ENCODE measurements around the gene POU6F2.
"Not testable (repeated sequence)": the region's sequence is repeated elsewhere in the genome, so short reads cannot be mapped to it uniquely, and the experiment has no call there.

POU6F2 gene, protein sequence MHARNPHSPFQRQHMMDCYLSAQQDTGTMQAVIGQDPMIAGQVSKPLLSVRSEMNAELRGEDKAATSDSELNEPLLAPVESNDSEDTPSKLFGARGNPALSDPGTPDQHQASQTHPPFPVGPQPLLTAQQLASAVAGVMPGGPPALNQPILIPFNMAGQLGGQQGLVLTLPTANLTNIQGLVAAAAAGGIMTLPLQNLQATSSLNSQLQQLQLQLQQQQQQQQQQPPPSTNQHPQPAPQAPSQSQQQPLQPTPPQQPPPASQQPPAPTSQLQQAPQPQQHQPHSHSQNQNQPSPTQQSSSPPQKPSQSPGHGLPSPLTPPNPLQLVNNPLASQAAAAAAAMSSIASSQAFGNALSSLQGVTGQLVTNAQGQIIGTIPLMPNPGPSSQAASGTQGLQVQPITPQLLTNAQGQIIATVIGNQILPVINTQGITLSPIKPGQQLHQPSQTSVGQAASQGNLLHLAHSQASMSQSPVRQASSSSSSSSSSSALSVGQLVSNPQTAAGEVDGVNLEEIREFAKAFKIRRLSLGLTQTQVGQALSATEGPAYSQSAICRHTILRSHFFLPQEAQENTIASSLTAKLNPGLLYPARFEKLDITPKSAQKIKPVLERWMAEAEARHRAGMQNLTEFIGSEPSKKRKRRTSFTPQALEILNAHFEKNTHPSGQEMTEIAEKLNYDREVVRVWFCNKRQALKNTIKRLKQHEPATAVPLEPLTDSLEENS

DNA sequence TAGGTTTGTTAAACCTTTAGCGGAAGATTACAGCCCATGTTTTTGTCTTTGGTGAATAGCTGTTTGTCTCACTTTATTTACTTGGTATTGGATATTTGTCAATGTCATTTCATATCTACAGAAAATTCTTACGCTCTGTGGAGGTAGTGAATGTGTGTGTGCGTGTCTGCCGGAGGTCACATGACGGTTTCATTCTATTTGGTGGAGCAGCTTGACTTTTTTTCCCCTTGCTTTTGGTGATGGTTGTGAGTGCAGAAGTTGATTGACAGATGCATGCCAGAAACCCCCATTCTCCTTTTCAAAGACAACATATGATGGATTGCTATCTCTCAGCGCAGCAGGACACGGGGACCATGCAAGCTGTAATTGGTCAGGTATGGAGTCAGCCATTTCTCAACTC lies at the start of gene POU6F2:
Gene POU6F2 (plus strand): TSS at position 225 of the 400 bp plus-strand sequence. CDS start 45 bp downstream, at position 270.
- DNase-seq: no peak

DNA sequence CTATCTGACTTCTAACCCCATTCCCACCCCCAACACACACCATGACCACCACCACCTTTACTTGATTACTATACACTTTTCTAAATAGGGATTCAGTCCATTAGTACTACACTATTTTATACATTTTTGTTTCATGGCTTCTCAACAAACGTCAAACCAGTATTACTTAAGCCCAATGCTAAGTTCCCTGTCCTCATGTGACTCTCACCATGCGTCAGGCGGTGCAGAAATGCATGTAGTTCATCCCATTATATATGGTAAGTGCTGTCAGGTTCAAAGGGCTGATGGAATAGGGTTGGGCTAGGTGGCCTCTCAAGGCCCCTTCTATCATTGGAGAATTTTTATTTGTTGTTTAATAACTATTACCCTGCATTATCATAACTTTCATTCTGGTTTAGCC lies 49.2 kb upstream of the POU6F2 start:
- DNase-seq: no peak

DNA sequence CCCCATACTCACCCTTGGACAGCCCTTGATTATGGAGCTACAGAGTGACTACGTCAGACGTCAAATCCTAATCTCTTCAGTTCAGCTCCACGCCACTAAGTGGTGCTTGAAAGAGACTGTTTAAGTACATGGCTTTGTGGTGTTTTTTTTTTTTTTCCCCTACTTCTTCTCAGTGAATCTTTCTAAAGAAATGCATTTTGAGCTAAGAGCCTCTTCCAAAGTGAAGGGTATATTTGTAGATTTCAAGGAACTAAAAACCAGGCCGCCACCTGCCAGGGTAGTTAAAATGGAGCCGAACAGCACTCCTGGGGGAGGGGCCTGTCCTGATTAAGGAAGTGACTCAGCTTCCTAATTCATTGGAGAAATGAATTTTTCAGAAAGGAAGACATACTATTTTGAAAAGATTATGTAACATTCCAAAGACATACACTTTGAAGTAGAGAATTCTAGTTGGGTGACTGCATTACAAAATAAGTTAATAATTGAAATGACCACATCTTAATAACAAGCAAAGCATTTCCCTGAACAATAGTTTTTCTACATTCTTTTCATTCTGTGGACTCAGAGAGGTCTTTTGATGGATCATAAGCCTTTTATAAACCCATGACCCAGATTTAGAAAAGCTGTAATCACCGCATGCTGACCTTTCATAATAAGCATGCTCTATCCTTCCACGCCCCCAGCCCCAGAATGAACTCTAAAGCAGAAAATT lies 48.1 kb upstream of the POU6F2 start:
- no peak for DNase-seq

DNA sequence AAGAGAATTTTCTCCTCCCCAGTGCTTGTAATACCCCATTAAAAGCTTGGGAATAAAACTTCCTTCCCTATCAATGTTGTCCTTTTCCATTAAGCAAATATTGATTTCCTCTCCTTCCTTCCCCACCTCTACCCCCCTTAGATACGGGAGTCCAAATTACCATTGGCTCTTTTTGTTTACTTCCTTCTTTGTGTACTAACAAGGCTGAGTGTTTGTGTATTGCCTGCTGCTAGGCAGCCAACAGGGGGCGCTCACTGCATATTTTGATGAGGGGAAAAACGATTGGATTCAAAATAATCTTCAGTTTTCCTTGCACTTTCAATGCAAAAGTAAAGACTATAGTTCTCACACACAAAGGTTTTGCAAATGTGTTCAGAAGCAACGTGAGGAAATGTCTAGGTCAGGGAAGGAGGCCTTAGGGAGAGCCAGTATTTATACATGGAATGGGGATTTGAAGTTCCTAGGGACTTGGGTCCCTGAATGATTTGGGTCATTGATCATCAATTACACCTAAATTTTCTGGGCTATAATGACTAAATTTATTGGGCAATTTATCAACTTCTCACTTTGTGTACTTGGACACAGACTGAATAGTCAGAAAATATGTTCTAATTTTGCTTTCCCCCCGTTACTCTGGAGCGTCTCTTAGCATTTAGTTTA lies 45.1 kb upstream of the POU6F2 start:
- DNase-seq: peak; percentile 48

DNA sequence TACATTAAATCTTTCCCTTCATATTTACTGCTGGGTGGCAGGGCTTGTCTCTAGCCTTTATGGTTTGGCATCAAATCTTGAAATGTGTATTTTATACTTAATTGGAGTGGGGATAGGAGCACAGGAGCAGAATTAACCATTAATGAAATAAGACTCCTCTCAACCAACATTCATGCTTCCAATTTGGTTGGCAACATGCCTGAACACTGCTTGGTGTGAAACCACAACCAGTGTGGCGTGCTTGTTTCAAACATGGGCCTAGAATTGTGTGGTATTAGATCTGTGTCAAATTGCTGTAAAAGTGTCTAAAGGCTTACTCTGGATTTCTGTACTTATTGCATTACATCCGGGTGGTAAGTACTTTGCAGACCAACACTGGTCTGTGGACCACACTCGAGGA lies 43.7 kb upstream of the POU6F2 start:
- DNase-seq: no peak

DNA sequence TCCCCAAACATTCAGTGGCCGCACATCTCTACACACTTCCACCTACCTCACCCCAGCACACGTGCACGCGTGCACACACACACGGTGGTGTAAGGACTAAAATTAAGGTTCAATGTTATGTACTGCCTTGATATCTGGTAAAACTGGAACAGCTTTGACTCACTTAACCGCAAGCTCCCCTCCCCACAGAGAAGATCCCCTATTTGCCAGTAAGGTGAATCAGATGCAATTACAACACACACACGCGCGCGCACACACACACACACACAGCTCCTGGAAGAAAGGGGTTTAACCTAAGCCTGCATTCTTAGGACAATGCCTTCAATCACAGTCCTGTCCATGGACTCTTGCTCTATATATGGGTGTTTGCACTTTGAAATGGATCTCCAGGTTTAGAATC lies 43.2 kb upstream of the POU6F2 start:
- no peak for DNase-seq

DNA sequence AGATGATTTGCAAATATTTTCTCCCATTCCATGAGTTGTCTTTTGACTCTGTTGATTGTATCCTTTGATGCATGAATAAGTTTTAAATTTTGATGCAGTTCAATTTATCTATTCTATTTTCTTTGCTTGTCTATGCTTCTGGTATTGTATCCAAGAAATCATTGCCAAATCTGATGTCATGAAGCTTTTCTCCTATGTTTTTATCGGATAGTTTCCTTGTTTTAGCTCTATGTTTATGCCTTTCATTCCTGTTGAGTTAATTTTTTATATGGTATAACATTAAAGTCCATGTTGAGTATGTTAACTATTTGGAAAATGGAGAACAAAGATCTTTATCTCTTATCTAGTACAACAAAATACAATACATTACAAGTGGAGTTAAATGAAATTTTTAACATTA lies 41.1 kb upstream of the POU6F2 start:
- no peak for DNase-seq

DNA sequence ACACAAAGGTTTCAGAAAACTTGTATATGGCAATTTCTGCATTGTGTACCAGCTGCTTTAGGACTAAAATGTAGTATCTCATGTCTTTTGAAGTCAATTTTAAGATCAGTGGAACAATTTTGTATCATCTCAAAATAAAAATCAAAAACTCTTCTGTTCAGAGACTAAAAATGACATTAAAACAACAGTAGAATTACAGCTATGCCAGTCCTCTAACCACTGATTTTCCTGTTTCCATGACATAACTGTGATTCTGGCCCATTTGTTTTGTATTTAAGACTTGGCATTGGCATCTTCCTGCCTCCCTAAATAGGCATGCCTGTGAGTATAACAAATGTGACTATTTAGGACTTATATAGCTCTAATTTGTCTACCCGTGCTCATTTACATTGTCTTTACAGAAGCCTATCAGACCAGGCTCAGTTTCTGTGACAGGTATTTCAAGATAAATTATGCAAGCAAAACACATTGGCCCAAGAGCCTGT lies 39.7 kb upstream of the POU6F2 start:
- DNase-seq: no peak

DNA sequence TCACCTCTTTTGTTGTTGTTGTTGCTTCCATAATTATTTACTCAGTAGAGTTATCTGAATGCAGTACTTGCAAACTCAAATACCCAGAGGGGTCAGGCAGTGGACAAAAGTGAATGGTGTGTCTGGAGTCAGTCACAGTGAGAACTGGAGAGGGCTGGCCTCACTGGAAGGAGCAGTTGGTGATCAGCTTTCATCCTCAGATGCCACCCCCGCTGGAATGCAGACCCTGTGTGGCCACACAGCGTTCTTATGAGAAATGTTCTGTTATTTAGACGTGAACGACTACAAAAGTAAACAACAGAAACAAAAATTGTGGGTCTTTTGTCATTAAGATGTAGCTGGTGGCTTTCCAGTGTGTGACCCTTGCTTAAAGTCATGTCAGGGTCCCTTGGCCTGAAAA lies 39.1 kb upstream of the POU6F2 start:
- DNase-seq: no peak

DNA sequence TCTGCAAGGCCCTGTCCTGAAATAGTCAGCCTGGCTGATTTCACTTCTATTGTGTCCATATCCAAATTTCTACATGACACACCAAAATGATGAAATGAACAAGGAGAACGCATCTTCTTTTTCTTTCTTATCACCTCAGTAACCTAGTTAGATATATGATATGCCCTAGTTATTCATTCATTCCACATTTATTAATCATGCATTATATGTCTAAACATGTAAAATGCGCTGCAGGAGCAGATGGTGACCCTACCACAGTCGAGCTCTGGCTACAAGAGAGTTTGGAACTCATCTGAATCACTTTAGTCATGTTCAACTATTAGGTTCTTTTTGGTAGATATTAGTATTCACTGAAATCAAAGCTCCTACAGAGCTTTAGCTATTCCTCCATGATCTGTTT lies 36.9 kb upstream of the POU6F2 start:
- no peak for DNase-seq

DNA sequence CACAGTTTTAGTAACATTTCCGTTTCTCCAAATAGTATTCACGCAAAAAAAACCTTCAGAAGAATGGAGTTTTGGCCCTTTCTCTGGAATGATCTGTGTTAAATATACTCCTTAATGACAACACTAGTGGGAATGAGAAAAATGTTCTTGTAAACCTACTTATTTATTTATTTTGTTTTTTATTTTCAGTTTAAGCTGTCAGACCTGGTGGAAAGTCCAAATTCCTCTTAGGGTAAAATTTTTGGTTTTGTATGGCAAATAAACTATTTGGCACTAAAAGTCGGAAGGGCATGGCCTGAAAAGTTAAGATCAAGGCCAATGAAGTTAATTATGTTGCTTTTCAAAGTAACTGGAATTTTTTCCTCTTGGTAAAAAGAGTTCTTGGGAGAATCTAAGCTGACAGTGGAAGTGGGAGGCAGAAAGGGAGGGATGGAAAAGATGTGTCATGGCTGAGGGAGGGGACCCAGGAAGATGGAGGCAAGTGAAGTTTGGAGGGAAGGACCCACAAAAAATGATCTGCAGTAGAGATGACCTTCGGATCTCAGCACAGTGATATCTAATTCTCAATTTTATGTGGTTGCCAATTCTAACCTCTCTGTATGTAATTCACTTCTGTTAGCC lies 35.2 kb upstream of the POU6F2 start:
- no peak for DNase-seq

DNA sequence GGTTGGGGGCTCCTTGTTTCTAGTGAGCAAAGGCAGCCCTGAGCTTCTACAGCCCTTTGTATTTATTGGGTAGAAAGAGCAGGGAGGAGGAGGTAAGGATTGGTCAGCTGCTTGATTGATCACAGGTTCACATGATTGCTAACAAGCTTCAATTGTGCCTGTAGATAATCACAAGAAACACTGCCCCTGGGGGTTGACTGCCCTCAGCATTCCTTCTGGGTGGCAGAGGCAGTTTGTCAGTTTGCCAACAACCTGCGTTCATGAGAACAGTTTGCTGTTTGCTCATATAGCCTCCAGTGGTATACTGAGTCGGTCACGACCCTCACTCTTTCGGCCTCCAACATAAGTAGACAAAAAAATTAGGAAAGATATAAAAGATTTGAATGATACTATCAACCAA lies 30.2 kb upstream of the POU6F2 start:
- DNase-seq: not testable (repeated sequence)

DNA sequence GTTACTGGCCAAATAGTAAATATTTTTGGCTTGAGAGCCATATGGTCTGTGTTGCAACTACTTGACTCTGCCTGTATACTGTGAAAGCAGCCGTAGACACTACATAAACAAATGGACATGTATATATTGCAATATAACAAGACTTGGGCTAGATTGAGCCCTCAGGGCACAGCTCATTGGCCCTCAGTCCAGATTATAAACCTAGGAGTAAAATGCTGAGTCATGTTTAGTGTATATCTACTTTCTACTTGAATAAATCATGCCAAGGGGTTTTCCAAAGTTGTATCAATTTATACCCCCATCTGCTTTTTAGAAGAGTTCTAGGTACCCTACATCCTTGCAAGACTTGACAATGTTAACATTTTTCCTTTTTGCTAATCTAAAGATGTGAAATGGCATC lies 27.4 kb upstream of the POU6F2 start:
- DNase-seq: no peak

DNA sequence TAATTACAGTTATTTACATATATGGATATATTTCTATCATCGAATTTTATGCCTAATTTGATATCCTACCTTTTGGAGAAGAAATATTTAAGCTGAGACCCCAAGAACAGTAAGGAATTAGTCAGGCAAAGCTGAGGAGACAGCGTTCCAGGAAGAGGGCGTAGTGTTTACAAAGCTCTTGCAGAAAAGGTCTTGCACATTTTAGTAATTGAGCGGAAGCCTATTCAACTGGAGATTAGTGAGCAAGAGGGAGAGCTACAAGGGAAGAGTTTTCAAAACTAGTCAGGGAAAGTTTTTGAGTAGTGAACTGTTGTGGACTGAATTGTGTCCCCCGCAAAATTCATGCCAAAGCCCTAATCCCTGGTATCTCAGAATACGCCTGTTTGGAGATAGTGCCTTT lies 26.5 kb upstream of the POU6F2 start:
- DNase-seq: no peak

DNA sequence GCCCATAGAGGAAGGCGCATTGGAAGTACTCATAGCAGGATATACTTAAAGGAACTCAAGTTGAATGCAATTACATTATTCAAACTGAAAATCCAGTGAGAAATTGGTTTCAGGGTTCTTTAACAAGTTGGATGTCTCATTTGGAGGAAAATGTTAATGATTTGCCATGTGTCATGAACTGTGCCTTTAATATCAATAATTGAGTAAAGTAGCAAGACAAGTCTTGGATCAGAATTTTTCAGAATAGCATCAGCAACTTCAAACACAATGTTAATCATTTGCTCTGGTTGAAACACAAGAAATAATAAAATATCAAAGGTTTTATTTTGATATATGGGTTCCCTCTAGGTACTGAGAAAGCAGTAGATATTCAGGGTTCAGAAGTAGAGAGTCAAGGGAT lies 24.5 kb upstream of the POU6F2 start:
- DNase-seq: no peak

DNA sequence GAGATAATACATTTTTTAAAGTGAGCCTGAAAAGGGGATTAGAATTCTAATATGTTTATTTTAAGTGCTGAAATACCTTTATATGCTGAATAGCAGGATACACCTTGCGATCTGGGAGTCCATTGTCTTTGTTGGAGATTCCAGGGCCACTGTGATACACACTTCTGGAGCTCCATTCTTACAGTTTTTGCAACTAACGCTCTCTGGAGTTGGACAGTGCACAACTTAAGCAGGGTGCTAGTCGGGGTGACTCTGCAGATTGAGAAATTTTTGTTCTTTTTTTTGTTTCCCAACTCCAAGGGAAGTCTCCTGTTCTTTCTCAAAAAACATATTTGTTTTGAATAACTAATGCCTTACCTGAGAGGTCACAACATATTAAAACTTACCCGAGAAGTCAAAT lies 23.7 kb upstream of the POU6F2 start:
- DNase-seq: no peak

DNA sequence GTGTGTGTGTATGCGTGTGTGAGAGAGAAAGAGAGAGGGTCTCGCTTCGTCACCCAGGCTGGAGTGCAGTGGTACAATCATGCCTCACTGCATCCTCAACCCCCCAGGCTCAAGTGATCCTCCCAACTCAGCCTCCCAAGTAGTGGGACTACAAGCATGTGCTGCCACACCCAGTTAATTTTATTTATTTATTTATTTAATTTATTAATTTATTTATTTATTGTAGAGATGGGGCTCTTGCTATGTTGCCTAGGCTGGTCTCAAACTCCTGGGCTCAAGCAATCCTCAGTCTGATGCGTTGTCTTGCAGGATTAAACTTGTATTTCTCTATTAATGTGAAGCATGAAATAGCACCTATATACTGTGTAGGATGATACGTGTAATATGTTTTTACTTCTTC lies 21.8 kb upstream of the POU6F2 start:
- DNase-seq: no peak

DNA sequence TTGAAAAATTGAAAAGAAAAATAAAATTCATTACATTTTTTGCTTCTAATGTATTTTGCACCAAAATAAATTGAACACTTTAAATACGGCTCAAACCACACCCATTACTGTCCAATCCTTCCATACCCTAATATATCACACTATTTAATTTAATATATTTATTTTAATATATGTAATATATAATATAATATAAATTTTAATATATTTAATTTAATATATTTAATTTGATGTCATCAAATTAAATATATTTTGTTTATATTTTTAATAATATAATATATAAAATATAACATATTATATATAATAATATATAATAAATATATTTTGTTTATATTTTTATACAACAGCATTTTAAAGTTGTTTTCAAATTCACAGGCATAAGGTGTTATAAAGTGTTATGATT lies 15.7 kb upstream of the POU6F2 start:
- no peak for DNase-seq

DNA sequence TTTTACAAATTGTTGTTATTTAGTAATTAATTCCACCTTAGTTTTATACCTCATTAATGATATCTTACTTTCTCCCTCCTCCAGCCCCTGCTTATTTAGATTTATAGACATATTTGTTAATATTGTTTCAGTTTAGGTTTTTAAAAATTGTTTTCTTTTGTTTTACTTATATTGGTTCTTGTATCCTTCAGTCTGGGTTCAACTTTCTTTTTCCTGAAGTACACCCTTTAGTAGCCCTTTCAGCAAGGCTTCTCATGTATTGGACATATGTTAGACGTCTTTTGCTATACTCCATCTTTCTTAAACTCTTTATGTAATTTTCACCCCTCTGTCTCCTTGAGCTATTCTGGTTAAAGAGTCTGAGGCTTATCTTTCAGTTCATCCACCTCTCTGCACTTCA lies 12.8 kb upstream of the POU6F2 start:
- DNase-seq: no peak

DNA sequence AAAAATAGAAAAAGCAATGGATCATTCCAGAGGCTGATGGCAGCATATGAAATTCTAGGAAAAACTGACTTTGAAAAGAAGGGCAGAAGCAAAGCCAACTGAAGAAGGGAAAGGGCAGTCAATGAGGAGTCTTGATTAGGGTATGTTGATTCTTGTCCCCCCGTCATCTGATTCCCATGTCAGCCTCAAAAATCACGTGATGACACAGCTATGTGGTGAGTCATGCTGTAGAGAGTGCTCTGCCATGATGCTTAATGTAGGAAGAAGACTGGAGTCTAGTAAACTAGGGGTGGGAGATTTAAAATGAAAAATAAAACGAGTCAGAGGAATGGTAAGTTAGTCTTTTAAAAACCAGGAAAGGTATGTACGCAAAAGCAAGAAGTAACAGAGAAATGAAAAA lies 3.9 kb upstream of the POU6F2 start:
- DNase-seq: no peak

DNA sequence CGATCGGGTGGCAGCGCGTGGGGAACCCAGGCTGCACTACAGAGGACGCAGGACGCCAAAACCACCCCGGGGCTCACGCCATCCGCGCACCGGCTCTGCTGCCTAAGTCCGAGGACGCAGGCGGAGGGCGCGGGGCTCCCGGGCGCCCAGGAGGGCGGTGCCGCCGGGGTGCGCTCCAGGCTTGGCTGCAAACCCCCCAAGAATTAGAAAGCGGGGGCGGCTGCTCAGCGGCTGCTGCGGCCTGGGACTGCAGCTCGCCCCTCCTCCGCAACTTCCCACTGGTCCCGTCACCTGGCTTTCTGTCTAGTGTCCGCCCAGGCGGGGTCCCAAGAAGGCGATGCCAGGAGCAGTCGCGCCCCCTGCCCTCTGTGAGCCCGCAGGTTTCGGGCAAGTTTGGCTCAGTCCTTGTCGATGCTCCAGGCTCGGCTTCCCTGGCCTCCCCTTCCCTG lies 1.7 kb upstream of the POU6F2 start:
- no peak for DNase-seq

DNA sequence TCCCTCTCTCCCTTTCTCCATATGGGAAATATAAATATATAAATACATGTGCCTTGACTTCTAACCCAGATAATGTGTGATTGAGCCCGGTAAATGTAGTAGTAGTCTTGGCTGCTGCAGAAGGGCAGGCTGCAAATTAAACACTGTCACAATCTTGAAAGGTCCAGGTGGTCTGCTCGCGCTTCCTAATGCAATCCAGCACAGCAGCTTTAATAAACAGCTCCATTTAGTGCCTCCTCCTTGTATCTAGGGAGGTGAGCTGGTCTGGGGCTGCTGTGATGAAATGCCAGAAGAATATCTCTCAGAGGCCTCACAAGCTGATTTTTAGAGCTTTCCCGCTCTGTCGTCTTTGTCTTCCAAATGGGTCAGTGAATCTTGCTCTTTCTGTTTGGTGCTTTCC lies 782 bp downstream of the POU6F2 start:
- no peak for DNase-seq

DNA sequence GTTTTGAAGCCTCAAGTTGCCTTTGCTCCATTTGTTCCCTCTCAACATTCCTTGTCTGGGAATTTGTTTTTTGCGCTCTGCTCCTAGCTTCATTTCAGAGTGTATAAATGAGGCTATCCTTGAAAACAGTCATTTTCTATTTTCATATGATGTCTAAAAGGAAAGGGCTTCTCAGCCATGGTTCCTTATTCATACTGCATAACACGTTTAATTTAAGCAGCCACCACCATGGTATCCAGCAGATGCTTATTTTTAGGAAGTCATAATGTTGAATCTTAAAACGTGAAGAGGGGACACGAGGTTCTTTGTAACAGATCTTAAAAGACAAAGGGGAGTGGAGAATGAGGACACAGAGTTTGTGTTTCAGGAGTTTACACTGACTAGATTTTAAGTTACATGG lies 14.5 kb downstream of the POU6F2 start:
- DNase-seq: no peak

Measured in activated CD4-positive, CD25-positive, alpha-beta regulatory T cell treated with anti-CD3 and anti-CD28 coated beads, Interleukin-2, amount 50 U/mL, for 72 hours (primary cell).